Stimulated activated CD4-positive, alpha-beta T cell treated with anti-CD3 and anti-CD28 coated beads, TNF-alpha, amount 100 ng/mL, for 24 hours (primary cell): ENCODE measurements around the gene CLASRP.
A peak's percentile ranks its signal among the peaks of the same experiment; 100 is the strongest.

ENCODE experiments used
- DNase-seq, 3 experiments: peaks; one replicate each; pipeline ENCODE4 v3.0.0-alpha.2; 2020; ENCODE audit warnings: low read depth in 3 of 3

Gene CLASRP

DNA sequence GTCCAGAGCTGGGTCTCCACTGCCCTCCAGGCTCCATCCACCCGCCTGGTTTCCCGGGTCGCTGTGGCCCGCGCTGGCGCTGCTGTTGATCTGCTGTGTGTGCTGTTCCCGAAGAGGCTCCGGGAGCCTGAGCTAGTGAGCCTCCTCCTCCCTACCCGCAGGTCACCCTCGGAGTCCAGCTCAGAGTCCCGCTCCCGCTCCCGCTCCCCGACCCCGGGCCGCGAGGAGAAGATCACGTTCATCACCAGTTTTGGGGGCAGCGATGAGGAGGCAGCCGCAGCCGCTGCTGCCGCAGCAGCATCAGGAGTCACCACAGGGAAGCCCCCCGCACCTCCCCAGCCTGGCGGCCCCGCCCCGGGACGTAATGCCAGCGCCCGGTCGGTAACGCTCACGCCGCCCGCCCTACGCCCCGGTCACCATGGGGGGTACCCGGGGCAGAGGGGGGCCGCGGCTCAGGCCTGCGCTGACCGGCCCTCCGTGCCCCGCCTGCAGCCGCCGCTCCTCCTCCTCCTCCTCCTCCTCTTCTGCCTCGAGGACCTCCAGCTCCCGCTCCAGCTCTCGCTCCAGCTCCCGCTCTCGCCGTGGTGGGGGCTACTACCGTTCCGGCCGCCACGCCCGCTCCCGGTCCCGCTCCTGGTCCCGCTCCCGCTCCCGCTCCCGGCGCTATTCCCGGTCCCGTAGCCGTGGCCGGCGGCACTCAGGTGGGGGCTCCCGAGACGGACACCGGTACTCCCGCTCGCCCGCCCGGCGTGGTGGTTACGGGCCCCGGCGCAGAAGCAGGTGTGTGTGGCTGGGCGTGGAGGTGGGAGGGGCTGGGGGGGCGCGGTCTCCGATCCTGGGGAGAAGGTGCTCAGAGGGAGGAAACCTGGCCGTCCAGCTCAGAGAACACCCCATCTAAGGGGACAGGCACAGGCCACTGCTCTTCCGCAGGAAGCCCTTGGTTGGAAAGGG, 25.3 kb downstream of the CLASRP start:
- no peak for DNase-seq

DNA sequence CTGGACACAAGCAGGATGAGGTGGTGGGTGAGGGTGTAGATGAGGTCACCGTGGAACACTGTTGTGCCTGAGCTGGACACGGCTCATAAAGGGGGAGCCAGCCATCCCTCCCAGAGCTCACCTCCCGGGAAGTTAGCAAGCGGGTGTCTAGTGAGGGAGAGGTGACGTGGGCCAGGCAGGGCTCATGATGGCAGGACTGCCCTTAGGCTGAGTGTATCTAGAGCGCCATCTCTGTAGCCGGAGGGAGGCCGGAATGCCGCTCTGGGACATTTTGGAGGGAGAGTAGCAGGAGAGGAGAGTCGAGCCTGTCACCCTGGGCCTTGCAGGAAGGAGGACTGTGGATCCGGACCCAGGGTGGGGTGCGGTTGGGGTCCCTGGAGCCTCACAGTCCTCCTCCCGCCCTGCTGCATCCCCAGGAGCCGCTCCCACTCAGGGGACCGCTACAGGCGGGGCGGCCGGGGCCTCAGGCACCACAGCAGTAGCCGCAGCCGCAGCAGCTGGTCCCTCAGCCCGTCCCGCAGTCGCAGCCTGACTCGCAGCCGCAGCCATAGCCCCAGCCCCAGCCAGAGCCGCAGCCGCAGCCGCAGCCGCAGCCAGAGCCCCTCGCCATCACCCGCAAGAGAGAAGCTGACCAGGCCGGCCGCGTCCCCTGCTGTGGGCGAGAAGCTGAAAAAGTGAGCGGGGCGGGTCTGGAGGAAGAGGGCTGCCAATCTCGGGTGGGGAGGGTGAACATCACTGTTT, 28.2 kb downstream of the CLASRP start:
- no peak for DNase-seq

DNA sequence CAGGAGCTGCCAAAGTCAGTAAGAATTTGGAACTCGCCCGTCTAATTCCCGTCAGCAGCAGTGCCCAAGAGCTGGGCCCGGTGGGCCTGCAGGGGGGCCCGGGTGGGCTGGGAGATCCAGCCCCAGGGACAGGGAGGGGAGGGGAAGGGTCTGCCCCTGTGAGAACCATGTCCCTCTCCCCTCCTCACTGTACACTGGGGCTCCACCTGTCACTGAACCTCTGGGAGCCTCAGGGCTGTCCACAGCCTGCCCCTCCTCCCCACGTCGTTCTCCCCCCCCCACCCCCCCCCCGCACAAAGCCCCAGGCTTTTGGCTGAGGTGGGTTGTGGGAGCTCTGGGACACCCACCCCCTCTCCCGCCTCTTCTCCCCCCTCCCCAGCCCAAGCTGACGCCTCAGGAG, 29.2 kb downstream of the CLASRP start:
- DNase-seq: no peak

DNA sequence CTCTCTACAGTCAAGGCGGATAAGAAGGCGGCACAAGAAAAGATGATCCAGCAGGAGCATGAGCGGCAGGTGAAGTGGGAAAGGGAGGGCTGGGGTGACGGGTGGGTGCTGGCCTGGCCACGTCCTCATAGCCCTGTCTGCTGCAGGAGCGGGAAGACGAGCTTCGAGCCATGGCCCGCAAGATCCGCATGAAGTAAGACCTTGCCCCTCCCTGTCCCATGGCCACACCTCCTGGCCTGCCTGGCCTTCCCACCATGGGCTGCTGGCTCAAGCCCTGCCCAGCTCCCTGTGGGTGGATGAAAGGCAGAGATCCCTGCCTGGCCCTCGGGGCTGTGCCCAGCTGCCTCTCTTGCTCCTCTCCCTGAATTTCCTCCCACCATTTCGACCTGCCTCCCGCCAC, 30.2 kb downstream of the CLASRP start:
- DNase-seq: no peak

DNA sequence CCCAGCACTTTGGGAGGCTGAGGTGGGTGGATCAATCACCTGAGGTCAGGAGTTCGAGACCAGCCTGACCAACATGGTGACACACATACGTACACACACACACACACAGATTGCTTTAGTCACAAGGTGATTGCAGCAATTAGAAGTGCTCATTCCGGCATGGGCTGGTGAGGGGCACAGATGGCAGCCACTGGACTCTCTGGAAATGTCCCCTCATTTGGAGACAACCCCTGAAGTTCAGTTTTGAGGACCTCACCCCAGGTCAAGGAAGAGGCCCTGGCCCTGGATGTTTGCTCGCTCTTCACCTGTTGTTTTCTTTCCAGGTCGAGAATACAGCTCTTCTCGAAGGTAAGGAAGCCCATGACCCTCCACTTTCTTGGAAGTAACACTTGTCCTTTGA, 31.4 kb downstream of the CLASRP start:
- DNase-seq: no peak

DNA sequence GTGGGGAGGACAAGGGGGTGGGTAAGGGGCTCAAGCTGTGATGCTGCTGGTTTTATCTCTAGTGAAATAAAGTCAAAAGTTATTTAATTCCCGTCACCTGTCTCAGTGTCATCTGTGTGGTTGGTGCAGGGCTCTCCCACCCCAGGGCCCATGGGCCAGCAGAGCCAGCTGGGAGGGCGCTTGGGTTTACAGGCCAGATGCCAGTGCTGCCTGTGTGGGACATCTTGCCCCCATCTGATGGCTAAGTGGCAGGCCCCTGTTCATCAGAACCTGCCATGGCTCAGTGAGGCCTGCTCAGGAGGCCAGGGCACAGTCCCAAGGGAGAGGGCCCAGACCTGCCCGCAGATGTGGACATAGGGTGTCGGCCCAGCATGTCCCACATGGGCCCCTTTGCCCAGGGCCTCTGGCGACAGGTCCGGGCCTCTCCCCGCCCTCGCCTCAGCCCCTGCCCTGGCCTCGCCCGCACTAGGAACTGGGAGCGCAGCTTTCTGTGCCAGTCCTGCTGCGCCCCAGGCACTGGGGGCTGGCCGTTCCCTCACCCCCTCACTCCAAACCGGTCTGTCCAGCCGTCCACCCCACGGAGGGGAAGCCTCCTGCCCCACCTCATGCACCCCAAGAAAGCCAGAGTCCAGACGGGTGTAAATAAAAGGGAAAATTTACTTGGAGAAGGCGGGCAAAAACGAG, 32.2 kb downstream of the CLASRP start:
- no peak for DNase-seq

DNA sequence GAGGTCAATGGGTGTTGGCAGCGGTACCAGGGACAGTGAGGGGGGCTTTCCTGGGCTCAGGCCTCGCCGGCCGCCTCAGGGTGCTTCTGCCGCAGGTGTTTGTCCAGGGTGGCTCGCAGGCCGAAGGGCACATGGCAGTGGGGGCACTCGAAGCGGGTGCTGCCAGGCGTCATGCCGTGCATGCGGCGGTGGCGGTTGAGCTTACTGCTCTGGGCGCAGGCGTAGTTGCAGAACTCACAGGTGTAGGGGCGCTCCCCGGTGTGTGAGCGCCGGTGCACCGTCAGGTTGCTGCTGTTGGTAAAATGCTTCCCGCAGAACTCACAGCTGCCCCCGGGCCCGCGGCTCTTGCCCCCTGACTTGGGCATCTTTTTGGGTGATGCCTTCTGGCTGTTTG, 32.7 kb downstream of the CLASRP start:
- no peak for DNase-seq

DNA sequence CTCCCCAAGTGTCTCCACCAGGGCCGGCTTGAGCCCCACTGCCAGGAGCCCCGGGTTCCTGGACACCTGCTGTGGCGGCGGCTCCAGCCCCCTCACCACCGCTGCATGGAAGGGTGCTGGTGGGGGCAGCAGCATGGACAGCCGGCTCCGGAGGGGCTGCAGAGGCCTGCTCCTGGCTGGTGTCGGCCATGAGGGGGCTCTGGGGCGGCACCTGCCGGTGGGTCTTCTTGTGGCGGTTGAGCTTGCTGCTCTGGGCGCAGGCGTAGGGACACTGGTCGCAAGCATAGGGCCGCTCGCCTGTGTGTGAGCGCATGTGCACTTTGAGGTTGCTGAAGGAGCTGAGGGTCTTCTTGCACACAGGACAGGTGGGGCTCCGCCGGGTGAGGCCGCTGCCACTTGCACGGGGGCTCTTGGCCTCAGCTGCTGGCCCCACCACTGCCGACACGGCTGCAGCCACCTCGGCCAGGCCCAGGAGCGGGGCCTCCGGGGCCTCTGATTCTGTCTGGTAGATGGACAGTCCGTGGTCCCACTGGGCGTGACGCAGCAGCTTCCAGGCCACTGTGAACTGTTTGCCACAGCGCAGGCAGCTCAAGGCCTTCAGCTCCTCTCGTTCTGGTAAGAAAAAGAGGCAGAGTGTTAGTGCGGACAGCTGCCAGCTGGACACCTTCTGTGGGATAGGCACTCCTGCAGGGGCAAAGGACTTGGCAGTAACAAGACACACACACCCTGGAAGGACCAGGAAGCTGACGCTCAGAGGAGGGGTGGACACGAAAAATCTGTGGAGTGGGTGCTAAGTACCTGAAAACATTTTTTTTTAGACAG, 33.3 kb downstream of the CLASRP start:
- no peak for DNase-seq

DNA sequence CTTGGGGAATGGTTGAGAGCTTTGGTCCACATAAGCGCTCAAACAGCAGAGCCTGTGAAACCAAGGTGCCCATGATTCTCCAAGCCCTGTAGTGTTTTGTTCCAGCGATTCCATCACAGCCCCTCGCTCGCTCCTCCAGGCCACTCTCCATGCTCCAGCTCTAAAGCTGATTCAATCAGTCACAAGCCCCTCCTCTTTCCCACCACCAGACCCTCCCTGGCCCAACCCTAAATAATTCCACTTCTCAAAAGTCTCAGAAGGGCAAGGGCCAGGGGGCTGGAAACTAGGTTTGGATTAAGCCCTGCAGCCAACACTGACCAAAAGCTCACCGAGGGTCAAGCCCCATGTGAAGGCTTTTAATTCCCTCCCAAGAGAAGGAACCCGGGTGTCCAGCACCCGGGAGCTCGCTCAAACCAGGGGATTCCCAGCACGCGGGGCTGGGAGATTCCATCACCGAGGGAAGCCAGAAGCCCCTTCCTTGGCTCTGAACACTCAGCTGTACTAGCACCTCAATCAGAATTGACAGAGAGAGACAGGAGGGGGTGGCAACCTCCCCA, 36.0 kb downstream of the CLASRP start:
- DNase-seq: no peak

DNA sequence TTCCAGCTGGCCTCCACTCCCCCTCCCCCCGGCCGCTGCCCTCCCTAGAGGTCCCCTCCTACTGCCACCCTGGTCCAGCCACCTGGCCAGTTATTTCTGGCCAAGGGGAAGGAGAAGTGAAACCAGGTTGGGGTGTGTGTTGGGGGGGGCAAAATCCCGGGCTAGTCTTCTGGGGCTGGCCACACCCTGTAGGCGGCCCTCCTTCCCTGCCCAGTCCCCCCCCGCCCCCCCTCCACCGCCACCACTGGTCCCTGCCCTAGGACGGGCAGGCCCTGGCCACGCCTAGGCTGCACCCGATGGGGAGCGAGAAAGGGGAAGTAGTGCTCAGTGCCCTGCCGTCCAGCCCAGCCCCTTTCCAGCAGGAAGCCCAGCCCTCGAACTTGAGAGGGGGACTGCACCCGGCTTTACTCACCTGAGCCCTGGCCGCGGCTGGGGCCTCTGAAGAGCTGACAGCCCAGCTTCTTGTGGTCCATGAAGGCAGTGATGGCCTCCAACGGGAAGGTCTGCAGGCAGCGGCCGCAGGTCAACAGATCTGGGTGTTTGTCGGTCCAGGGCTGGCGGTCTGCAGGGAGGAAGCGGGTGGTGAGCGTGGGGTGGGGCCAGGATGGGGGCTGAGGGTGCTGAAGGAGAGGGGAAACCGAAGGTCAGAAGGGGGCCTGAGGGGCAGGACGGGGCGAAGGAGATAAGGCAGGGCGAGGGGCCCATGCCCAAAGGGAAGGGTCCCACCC, 36.6 kb downstream of the CLASRP start:
- DNase-seq: peak in 1 of 3 experiments; percentile 34

DNA sequence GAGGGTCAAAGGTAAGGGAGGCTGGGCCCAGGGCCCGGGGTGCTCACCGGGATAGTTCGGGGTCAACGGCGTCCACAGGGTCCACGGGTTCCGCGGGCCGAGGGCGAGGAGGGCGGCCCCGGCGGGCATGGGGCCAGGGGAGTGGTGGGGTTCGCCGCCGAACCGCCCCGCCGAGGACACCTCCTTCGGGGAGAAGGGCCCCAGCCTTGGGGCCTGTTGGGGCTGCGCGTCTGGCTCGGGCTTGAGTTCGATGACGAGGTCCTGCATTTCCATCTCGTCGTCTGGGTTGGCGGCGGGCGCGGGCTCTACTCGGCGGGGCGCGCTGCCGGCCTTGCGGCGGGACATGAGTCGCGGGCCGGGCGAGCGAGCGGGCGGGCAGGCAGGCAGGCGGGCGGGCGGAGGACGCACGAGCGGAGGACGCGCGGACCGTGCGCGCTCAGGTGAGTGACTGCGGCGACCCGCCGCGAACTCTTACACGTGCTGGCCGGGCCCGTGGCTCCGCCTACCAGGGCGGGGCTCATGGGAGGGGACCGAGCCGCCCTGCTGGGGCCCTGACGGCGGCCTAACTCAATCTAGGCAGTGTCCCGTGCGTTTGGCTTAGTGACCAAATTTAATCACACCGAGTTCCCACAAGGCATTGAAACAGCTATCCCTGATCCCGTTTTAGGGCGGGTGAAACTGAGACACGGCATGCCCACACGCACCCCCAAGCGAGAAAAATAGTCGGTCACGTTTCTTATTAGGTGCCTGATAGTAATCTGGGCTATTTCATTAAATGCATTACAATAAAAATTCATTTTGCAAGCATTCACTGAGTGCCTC, 37.4 kb downstream of the CLASRP start, which contains the start of gene ZNF296:
ZNF296 (minus strand) TSS at position 450 of the 822 bp plus-strand sequence; CDS start at position 345, 105 bp downstream.
- peak; percentile 54 to 85 (median 71) for DNase-seq

DNA sequence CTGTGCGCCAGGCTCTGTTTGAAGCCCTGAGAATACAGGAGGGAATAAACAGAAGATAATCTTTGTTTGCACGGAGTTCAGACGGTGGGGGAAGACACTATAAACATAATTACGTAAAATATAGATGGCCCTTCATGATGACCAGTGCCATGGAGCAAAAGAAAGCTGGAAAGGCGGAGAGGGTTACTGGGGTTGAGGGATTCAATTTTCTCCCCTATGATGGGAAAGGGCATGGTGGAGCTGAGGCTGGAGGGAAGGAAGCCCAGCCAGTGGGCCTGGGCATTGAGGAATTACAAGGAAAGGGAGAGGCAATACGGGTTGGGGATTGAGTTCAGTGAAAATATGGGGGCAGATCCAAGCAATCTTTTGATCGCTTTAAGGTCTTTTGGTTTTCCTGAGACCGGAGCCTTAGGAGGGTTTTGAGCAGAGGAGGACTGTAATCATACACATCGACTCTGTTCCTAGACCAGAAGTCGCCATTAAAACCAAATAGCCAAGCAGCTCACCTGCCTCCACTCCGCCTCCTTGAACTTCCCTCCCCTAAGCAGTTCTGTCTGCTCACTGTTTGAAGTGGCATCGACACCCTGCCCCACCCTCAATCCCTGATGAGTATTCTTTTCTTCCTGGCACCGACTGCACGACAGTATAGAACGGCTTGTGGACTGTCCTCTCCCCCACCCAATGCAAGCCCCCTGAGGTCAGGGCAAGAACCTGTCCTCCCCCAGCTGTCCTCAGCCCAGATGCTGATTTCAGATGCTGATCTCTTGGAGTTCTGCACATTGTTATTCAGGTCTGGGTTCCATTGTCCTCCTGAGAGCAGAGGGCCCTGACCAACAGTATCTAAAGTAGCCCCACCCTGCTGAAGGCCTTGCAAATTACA, 38.2 kb downstream of the CLASRP start:
- DNase-seq: no peak

DNA sequence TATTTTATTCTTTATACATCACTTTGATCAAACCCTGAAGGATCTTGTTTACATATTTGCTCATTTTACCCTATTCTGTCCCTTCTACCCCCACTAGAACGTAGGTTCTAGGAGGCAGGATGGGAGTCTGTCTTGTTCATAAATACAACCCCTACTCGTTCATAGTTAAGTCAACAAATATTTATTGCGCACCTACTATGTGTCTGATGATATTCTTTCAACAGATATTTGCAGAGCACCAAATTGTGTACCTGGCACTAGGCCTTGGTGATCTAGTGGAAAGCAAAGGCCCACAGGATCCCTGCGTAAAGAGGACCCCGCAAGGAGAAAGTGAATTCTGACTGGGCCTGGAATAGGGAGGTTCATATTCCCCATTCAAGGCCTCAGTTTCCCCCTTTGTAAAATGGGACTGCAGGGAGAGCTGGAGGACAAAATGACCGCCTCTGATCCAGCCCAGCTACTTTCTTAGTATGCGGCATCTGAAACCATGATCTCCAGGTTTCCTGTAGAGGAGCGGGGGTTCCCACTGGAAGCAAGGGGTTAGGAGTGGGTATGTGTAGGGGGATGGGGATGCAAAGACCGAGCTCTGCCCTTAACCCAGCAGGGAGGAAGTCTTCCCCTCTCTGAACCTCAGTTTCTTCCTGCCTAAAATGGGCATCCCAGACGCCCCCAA, 39.7 kb downstream of the CLASRP start:
- no peak for DNase-seq

DNA sequence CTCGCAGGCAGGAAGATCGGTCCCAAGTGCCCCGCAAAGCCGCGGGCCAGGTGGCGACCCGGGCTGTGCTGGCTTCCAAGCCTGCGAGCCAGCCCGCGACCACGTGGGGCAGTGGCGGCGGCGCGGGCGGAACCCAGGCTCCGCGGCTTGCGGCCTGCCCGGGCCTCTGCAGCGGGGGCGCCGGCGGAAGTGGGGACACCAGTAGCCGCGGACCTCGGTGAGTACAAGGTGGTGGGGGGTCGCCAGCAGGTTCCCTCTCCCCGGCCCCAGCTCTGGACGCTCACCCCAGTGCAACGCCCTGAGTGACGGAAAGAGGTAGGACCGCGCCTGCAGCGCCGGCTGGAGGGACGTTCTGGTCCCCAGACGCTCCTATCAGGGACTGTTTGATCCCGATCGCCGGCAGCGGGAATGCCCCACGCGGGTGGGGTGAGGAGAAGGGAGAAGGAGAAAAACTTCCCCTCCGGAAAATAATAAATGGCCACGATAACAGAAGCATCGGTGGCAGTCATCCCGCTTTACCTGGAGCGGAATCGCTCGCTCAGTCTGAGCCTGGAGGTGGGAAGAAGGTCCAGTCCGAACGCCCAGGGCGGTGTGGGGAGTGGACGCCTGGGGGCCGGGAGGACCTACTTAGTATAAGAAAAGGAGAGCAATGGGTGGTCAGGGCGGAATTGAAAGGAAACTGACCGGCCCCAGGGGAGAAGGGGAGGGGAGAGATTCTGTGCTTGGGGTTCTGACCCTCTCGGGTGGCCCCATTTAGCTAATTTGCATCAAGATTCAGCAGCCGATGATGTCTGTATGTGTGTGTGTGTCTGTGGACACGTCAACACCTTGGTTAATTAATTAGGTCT, 40.4 kb downstream of the CLASRP start, which contains the start of gene GEMIN7:
GEMIN7 (plus strand) TSS at position 198 of the 848 bp plus-strand sequence. CDS start 10,855 bp downstream, outside the sequence.
- peak; percentile 65 to 79 (median 73) for DNase-seq

DNA sequence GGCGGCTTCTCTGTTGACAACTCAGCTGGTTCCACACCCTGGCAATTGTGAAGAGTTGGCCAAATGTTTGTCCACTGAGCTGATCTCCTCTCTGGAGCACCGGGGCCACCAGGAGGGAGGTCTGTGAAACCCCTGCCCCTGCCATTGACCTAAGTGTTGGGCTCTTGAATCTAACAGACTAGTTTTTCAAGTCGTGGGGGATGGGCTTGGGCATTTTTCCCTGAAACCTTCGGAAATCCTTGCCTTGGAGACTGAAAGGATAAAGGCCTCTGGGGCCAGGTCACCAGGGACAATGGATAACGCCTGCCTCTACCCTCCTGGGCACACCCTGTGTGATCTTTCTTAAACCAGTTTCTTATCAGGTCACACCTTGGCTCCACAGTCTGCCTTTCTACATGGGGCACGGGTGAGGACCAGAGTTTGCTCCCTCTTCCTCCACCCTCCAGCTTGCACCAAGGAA, 41.1 kb downstream of the CLASRP start:
- no peak for DNase-seq

DNA sequence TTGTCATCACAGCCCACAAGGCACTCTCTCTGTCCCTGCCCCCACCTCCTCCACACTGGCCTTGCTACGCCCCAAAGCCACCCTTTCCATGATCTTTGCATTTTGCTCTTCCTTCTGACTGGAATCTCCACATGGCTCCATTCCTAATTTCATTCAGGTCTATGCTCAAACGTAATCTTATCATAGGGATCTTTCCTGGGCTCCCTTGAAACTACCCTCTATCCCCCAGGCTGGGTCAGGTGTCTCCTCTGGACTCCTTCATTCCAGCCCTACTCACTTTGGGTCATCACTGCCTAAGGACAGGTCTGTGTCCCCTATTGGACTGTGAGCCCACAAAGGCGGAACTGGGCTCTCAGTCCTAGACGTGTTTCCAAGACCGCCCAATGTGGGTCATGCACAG, 43.3 kb downstream of the CLASRP start:
- no peak for DNase-seq

DNA sequence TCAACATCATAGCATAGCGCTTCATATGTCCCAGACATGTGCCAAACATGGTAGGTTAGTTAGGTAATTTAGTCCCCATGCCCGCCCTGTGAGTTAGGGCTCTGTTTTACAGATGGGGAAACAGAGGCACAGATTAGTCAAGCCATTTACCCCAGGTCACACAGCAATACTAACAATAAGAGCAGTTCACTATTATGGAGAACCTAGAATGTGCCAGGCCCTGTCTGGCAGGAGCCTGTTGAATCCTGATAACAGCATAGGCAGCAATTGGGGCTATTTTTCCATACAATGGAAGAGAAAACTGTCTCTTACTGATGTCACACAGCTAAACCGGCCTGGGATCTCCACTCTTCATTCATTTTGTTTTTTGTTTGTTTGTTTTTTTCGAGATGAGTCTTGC, 47.6 kb downstream of the CLASRP start:
- DNase-seq: no peak
